AG04449 (cell line): ENCODE measurements around the gene CTTNBP2.

Experiments
- CTCF ChIA-PET: fragments of 350-600 bp; formaldehyde crosslinking; extraction: SDS; loops from one replicate; lab custom pipeline; 2021; ENCODE audit warnings: antibody characterized with exemption; lab: Yijun Ruan, JAX
- POLR2A ChIA-PET: fragments of 400-600, 350-600 bp; formaldehyde crosslinking; extraction: SDS; loops from one replicate; lab custom pipeline; 2020; ENCODE audit warnings: antibody characterized with exemption, inconsistent platforms; lab: Yijun Ruan, JAX
- DNase-seq: peaks from one replicate; pipeline ENCODE4 v3.0.0-alpha.2; 2010; ENCODE audit warnings: low read depth, low spot score
- H3K4me3 ChIP-seq: 2 replicates; pipeline ENCODE4 v1.5.1; 2011; ENCODE audit warnings: low read depth, mild to moderate bottlenecking, control low read depth, low read length
- TF ChIP-seq, protein P1 (sequence below): IDR thresholded peaks from one replicate; pipeline ENCODE4 v1.5.1; 2011; ENCODE audit warnings: mild to moderate bottlenecking, moderate library complexity, low read length, control low read depth, inconsistent platforms; ENCODE audit not compliant: insufficient read depth; ENCODE audit errors: missing control alignments

CTTNBP2 gene

GRCh38 chr7:117873310-117874190 is at the start of gene CTTNBP2:
TSS of gene CTTNBP2 (minus strand) at chr7:117873441. CDS start at chr7:117873415, 26 bp downstream.
- POLR2A ChIA-PET = no interaction called here
- TF ChIP-seq, protein P1, sequence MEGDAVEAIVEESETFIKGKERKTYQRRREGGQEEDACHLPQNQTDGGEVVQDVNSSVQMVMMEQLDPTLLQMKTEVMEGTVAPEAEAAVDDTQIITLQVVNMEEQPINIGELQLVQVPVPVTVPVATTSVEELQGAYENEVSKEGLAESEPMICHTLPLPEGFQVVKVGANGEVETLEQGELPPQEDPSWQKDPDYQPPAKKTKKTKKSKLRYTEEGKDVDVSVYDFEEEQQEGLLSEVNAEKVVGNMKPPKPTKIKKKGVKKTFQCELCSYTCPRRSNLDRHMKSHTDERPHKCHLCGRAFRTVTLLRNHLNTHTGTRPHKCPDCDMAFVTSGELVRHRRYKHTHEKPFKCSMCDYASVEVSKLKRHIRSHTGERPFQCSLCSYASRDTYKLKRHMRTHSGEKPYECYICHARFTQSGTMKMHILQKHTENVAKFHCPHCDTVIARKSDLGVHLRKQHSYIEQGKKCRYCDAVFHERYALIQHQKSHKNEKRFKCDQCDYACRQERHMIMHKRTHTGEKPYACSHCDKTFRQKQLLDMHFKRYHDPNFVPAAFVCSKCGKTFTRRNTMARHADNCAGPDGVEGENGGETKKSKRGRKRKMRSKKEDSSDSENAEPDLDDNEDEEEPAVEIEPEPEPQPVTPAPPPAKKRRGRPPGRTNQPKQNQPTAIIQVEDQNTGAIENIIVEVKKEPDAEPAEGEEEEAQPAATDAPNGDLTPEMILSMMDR = no peak
- CTCF ChIA-PET = interaction anchor here (0.7 kb wide), 1 partner anchor 122 kb away, joined by 3 read pairs; no protein-coding TSS in a partner anchor
- peak within 1 kb of the TSS; percentile 47 for H3K4me3 ChIP-seq
- no peak for DNase-seq

- POLR2A ChIA-PET = no interaction called here
- CTCF ChIA-PET = no interaction called here
- no peak for DNase-seq
- H3K4me3 ChIP-seq = no peak overlapping the region
- TF ChIP-seq, protein P1 = no peak
Measured at GRCh38 chr7:117916309-117916708, 43.1 kb upstream of the CTTNBP2 start.

DNA sequence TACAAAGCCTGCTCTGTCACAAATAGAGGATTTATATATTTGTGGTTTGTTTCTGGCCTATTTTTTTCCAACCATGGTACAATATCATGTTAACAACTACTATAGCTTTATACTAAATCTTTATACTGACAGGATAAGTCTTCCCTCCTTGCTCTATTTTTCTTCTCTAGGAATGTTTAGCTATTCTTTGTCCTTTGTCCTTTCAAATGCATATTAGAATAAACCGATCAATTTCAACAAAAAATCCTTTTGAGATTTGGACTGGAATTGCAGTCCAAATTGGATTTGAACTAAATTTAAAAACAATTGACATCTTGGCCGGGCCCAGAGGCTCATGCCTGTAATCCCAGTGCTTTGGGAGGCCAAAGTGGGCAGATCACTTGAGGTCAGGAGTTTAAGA is 39.2 kb upstream of the CTTNBP2 start:
- POLR2A ChIA-PET = no interaction called here
- DNase-seq = no peak
- no peak overlapping the region for H3K4me3 ChIP-seq
- CTCF ChIA-PET = no interaction called here
- TF ChIP-seq, protein P1 = no peak

DNA sequence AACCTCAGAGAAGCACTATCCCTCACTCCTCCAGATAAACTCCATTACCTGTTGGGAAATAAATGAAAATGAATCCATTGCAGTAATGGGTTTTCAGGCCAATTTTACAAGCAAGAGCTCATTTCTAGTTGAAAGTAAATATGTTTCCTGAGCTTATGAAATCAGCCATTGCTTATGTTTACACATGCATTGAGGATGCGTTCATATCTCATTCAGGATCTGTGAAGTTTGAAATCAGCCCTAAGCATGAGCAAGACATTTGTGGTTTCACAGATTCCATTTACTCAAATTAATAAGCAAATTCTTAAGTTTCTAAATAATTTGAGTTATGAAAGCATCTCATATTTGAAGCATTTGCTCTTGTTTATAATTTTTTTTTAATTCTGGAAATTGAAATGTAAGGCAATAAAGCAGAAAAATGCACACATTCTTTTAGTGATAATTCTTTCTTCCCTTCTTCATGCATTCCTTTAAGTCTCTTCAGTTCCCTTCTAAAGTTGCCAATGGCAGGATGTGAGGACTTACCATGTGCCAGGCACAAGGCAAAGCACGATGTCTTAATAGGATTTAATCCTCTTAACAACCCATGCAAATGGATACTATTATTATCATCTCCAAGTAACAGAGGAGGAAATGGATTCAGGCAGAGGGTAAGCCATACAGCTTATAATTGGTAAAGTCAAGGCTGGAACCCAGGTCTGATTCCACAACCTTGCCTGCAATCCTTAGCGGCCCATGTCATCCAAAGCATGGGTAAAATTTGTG is 35.0 kb upstream of the CTTNBP2 start:
- ChIA-PET POLR2A (no interaction called here), CTCF (no interaction called here)
- no peak for DNase-seq
- TF ChIP-seq, protein P1 = no peak
- no peak overlapping the region for H3K4me3 ChIP-seq

GRCh38 chr7:117907049-117907640 is 33.9 kb upstream of the CTTNBP2 start:
- DNase-seq = no peak
- TF ChIP-seq, protein P1 = no peak
- H3K4me3 ChIP-seq = no peak overlapping the region
- ChIA-PET POLR2A (no interaction called here), CTCF (no interaction called here)
